DND-41 (cell line): ENCODE data around the gene SYT1.

Experiments used
- ATAC-seq: fragments of 200-7000 bp; cut with Tn5 transposase; 3 replicates; pipeline ENCODE4 v1.9.1; 2021; ENCODE audit warnings: low read depth; ENCODE audit not compliant: insufficient read depth
- DNase-seq: peaks from one replicate; pipeline ENCODE4 v3.0.0-alpha.2; 2020
- H2AFZ ChIP-seq: 2 replicates; pipeline ENCODE4 v1.6.0; 2012; ENCODE audit warnings: low read depth, low read length
- H3K27ac ChIP-seq: 2 replicates; pipeline ENCODE4 v1.5.1; 2012; ENCODE audit warnings: low read length, inconsistent platforms
- H3K27me3 ChIP-seq: fragments of 200-600 bp; sonication (generic); 2 replicates; pipeline ENCODE4 v1.6.0; 2012; ENCODE audit warnings: low read length, mild to moderate bottlenecking, inconsistent platforms; ENCODE audit not compliant: insufficient read depth, poor library complexity
- H3K36me3 ChIP-seq: 2 replicates; pipeline ENCODE4 v1.5.1; 2012; ENCODE audit warnings: low read length, inconsistent platforms; ENCODE audit not compliant: insufficient read depth
- H3K4me1 ChIP-seq: 2 replicates; pipeline ENCODE4 v1.5.1; 2012; ENCODE audit warnings: mild to moderate bottlenecking, low read length; ENCODE audit not compliant: insufficient read depth
- H3K4me2 ChIP-seq: 2 replicates; pipeline ENCODE4 v1.6.0; 2012; ENCODE audit warnings: mild to moderate bottlenecking, moderate library complexity, low read length, inconsistent platforms; ENCODE audit not compliant: insufficient read depth
- H3K4me3 ChIP-seq, 2 experiments: fragments of 200-600 bp in 1 of 2; shearing (Covaris generic) in 1 of 2; 2 replicates each; pipeline ENCODE4 v1.5.1; 2012 to 2016; ENCODE audit warnings: inconsistent platforms in 2 of 2, low read length in 2 of 2, mild to moderate bottlenecking in 2 of 2, low read depth in 1 of 2, moderate library complexity in 1 of 2
- H3K79me2 ChIP-seq: 2 replicates; pipeline ENCODE4 v1.6.0; 2012; ENCODE audit warnings: low read length, inconsistent platforms; ENCODE audit not compliant: insufficient read depth
- H3K9ac ChIP-seq: 2 replicates; pipeline ENCODE4 v1.6.0; 2012; ENCODE audit warnings: low read depth, mild to moderate bottlenecking, inconsistent platforms, low read length, moderate library complexity
- H3K9me3 ChIP-seq: 2 replicates; pipeline ENCODE4 v1.5.1; 2012; ENCODE audit warnings: low read length, moderate library complexity, mild to moderate bottlenecking, inconsistent platforms; ENCODE audit not compliant: insufficient read depth, severe bottlenecking
- H4K20me1 ChIP-seq: 2 replicates; pipeline ENCODE4 v1.6.0; 2012; ENCODE audit warnings: low read length; ENCODE audit not compliant: insufficient read depth
- EZH2 ChIP-seq: IDR thresholded peaks from 3 replicates; pipeline ENCODE4 v1.6.1; 2012; ENCODE audit warnings: borderline replicate concordance, low read depth, mild to moderate bottlenecking, moderate library complexity, low read length, inconsistent platforms; ENCODE audit not compliant: severe bottlenecking
- TF ChIP-seq, protein P1 (sequence below): IDR thresholded peaks from 2 replicates; pipeline ENCODE4 v1.5.1; 2012; ENCODE audit warnings: borderline replicate concordance, low read length, moderate library complexity, mild to moderate bottlenecking; ENCODE audit not compliant: poor library complexity, severe bottlenecking; ENCODE audit errors: extremely low read depth

Gene SYT1

DNA sequence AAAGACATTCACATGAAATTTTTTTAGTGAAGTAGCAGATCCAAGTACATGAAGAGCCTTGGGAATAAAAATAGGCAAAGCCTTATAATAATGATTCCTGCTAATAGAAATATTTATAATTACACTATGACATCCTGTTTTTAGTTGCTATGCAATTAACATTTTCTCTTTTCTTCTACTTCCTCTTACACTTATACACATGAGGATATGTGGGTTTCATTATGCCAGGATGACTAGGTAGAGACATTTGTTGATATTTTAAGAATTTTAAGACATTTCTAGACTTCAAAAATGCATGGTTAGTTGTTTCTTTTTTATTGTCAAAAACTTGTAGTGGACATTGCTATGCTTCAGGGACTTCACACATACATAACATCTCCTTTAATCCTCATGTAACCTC lies 326.8 kb downstream of the SYT1 start:
- Histone ChIP-seq H3K4me2 (no peak overlapping the region), H3K4me3 (no peak overlapping the region)
- no peak for ATAC-seq

DNA sequence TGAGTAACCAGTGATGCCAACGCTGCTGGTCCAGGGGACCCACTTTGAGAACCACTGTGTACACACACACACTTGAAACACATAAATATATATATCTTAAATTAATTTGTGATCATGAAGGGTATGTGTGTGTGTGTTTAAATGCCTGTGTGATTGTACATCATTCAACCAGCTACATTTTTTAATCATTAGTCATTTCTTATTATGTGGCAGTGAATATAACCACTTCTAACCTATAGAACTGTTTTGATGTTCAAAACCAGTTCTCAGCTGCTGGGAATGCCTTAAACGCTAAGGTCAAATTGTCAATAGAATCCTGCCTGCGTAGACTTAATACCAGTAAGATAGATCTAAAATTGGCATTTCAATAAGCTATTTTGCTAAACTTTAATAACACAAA lies 330.0 kb downstream of the SYT1 start:
- H3K27me3 ChIP-seq, result no peaks in the 10 kb centered on the region
- DNase-seq (no peak), ATAC-seq (no peak)
- H3K36me3 ChIP-seq, result no peaks in the 10 kb centered on the region
- H4K20me1 ChIP-seq, result no peaks in the 10 kb centered on the region
- no peak overlapping the region for H3K4me3 ChIP-seq
- no peaks in the 10 kb centered on the region for H3K79me2 ChIP-seq
- H3K9ac ChIP-seq, result no peak overlapping the region
- H3K4me1 ChIP-seq, result no peaks in the 10 kb centered on the region
- TF ChIP-seq EZH2, result no peak
- TF ChIP-seq, protein P1, sequence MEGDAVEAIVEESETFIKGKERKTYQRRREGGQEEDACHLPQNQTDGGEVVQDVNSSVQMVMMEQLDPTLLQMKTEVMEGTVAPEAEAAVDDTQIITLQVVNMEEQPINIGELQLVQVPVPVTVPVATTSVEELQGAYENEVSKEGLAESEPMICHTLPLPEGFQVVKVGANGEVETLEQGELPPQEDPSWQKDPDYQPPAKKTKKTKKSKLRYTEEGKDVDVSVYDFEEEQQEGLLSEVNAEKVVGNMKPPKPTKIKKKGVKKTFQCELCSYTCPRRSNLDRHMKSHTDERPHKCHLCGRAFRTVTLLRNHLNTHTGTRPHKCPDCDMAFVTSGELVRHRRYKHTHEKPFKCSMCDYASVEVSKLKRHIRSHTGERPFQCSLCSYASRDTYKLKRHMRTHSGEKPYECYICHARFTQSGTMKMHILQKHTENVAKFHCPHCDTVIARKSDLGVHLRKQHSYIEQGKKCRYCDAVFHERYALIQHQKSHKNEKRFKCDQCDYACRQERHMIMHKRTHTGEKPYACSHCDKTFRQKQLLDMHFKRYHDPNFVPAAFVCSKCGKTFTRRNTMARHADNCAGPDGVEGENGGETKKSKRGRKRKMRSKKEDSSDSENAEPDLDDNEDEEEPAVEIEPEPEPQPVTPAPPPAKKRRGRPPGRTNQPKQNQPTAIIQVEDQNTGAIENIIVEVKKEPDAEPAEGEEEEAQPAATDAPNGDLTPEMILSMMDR, result no peak
- no peaks in the 10 kb centered on the region for H3K9me3 ChIP-seq
- no peak overlapping the region for H3K27ac ChIP-seq
- no peak overlapping the region for H2AFZ ChIP-seq
- H3K4me2 ChIP-seq, result no peak overlapping the region

More for the DNA sequence above, 326.8 kb downstream of the SYT1 start:
- H2AFZ ChIP-seq, result no peak overlapping the region
- no peak overlapping the region for H3K27ac ChIP-seq
- TF ChIP-seq EZH2, result no peak
- TF ChIP-seq, protein P1, result no peak
- DNase-seq, result no peak
- peaks cover 9% of the 10 kb centered on the region; the same call in 1 of the 2 replicates for H3K4me1 ChIP-seq
- no peaks in the 10 kb centered on the region for H3K9me3 ChIP-seq
- no peaks in the 10 kb centered on the region for H3K36me3 ChIP-seq
- no peaks in the 10 kb centered on the region for H3K27me3 ChIP-seq
- H4K20me1 ChIP-seq, result no peaks in the 10 kb centered on the region
- no peaks in the 10 kb centered on the region for H3K79me2 ChIP-seq
- H3K9ac ChIP-seq, result no peak overlapping the region

DNA sequence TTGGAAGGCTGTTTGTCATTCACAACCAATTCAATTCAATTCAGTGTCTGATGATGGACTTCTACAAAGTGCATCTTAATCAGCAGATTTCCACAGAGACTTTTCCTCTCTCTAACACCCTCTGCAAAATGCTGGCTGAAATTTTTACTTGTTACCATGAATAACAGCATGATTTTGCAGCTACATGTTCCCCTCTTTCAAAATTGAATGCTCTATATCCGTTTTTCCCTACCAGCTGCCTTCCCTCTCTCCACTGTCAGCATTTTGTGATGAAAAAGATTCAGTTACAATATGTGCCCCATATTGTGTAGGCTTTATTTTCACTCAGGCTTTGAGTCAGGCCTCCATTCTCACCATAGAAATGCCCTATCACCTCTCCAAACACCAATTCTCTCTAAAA lies 334.6 kb downstream of the SYT1 start:
- Histone ChIP-seq H3K27ac (no peak overlapping the region), H3K4me3 (no peak overlapping the region), H3K79me2 (no peaks in the 10 kb centered on the region), H3K36me3 (no peaks in the 10 kb centered on the region), H3K4me1 (no peaks in the 10 kb centered on the region), H3K27me3 (no peaks in the 10 kb centered on the region), H3K9ac (no peak overlapping the region), H3K9me3 (no peaks in the 10 kb centered on the region), H4K20me1 (no peaks in the 10 kb centered on the region), H3K4me2 (no peak overlapping the region), H2AFZ (no peak overlapping the region)
- ATAC-seq, result no peak
- DNase-seq, result no peak
- TF ChIP-seq, protein P1, result no peak
- no peak for TF ChIP-seq EZH2

DNA sequence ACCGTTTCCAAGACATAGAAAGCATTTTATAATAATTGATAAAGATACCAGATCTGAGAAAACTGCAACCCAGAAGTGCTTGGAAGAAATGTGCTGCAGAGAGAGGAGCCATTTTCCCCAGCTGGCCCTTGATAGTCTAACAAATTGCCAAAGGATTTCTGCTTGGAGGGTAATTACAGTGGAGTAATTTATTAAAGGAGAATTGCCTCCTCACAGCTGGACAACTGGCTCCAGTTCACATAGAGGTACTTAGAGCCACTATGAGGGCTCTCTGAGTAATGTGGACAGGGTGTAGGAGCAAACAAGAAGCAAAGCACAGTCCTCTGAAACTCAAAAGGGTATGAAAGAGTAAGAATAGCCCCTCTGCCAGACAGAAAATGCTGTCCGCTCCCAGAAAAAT lies 335.6 kb downstream of the SYT1 start:
- Histone ChIP-seq H3K79me2 (no peaks in the 10 kb centered on the region), H3K4me3 (no peak overlapping the region), H3K36me3 (no peaks in the 10 kb centered on the region), H3K9ac (no peak overlapping the region), H2AFZ (no peak overlapping the region), H3K27me3 (no peaks in the 10 kb centered on the region), H3K4me1 (no peaks in the 10 kb centered on the region), H4K20me1 (no peaks in the 10 kb centered on the region), H3K9me3 (no peaks in the 10 kb centered on the region), H3K27ac (no peak overlapping the region), H3K4me2 (no peak overlapping the region)
- TF ChIP-seq, protein P1, result no peak
- TF ChIP-seq EZH2, result no peak
- ATAC-seq, result no peak
- DNase-seq, result no peak
